Hindlimb muscle (tissue), 1 donor: ENCODE results near the gene TTI1. TPM values are rescaled to one million over a fixed set of nuclear protein-coding genes. Genes with fewer than 3 reads are reported as not detected.

Experiments used
- DNase-seq: peaks from one replicate; pipeline ENCODE4 v3.0.0-alpha.2; 2013
- polyA plus RNA-seq: library from polyadenylated mRNA; unstranded; fragments of 120-200 nt; gene quantifications from one replicate; pipeline ENCODE4 v1.2.1, GENCODE V29; 2013; ENCODE audit not compliant: insufficient read length

TTI1 gene
- polyA plus RNA-seq, 1 donor: 17.4 TPM

- DNase-seq: no peak
These were observed 24.9 kb downstream of the TTI1 start for GRCh38 chr20:38008233-38008944.

GRCh38 chr20:38007526-38007925 is 25.7 kb downstream of the TTI1 start:
- DNase-seq: no peak

GRCh38 chr20:38005903-38006302 is 27.4 kb downstream of the TTI1 start:
- DNase-seq: no peak

- DNase-seq: no peak
These were observed 28.8 kb downstream of the TTI1 start for GRCh38 chr20:38004416-38004815.

- DNase-seq: no peak
These were observed 30.8 kb downstream of the TTI1 start for GRCh38 chr20:38002422-38002821.

GRCh38 chr20:38001981-38002380 is 31.3 kb downstream of the TTI1 start:
- no peak for DNase-seq

GRCh38 chr20:38001173-38001875 is 31.9 kb downstream of the TTI1 start:
- DNase-seq: no peak

GRCh38 chr20:38000293-38000692 is 33.0 kb downstream of the TTI1 start:
- DNase-seq: no peak

GRCh38 chr20:37999526-38000263 is 33.6 kb downstream of the TTI1 start:
- no peak for DNase-seq

- DNase-seq: no peak
These were observed 35.7 kb downstream of the TTI1 start for GRCh38 chr20:37997516-37997915.

- DNase-seq: no peak
These were observed 37.2 kb downstream of the TTI1 start for GRCh38 chr20:37995856-37996605.

- no peak for DNase-seq
These were observed 38.7 kb downstream of the TTI1 start for GRCh38 chr20:37994512-37994911.

GRCh38 chr20:37992802-37993409 is 40.4 kb downstream of the TTI1 start:
- DNase-seq: peak; percentile 15

- DNase-seq: no peak
These were observed 41.3 kb downstream of the TTI1 start for GRCh38 chr20:37991908-37992307.

GRCh38 chr20:37991157-37991866 is 41.9 kb downstream of the TTI1 start:
- DNase-seq: no peak

GRCh38 chr20:37990571-37991151 is 42.6 kb downstream of the TTI1 start:
- DNase-seq: no peak

GRCh38 chr20:37989601-37990295 is 43.5 kb downstream of the TTI1 start:
- DNase-seq: no peak

GRCh38 chr20:37988306-37988954 is 44.8 kb downstream of the TTI1 start:
- no peak for DNase-seq

- no peak for DNase-seq
These were observed 45.5 kb downstream of the TTI1 start for GRCh38 chr20:37987602-37988290.
